Superior temporal gyrus (tissue), 1 donor: Measurements from ENCODE around the gene ERICH6.
"Not testable (repeated sequence)": the region's sequence is repeated elsewhere in the genome, so short reads cannot be mapped to it uniquely, and the experiment has no call there.

Experiments
- DNase-seq: peaks from one replicate; pipeline ENCODE4 v3.0.0-alpha.2; 2016; ENCODE audit errors: extremely low spot score

Gene ERICH6

DNA sequence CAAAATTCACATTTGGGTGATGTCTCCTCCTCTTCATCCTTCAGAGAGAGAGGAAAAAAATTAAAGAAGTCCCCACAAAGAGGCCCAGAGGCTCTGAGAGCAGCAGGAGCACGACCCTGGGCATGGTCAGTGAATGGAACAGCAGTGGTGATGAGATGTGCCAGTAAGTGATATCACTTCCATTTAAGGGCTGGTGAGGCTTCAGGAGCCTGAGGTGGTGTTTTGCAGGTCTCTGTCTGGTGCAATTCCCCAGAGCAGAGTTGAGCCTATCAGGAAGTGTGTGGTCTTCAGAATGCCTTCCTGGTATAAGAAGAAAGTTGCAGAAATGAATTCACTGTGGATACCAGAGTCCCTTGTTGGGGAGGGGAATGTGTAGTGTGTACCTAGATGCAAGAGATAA, 21.4 kb downstream of the ERICH6 start:
- DNase-seq = no peak

DNA sequence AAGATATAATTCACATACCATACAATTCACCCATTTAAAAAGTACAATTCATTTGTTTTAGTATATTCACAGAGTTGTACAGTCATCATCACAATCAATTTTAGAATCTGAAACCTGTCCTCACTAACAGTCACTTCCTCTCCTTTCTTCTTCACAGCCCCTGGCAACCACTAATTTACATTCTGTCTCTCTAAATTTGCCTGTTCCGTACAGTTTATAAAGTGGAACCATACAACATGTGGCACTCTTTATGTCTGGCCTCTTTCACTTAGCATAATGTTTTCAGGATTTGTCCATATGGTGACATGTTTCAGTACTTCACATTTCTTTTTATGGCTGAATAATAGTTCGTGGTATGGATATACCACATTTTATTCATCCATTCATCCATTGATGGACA, 22.7 kb downstream of the ERICH6 start:
- no peak for DNase-seq

DNA sequence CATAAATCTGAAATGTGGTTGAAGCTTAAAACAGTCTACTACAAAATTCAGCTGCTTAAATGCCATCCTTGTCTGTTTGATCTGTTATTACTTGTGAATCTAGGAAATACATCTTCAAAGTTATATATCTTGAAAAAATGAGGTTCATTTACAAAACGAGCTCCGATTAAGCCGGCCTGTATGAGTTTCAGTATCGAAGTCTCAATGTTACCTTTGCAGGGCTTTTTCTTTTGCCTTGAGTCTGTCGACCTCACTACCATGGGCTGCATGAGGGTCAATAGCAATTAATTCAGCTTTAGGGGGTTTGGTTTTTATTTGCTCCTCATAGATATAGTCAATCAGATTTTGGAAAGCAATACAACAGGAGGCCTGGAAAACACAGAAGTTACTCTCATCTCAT, 23.2 kb downstream of the ERICH6 start:
- DNase-seq = no peak

DNA sequence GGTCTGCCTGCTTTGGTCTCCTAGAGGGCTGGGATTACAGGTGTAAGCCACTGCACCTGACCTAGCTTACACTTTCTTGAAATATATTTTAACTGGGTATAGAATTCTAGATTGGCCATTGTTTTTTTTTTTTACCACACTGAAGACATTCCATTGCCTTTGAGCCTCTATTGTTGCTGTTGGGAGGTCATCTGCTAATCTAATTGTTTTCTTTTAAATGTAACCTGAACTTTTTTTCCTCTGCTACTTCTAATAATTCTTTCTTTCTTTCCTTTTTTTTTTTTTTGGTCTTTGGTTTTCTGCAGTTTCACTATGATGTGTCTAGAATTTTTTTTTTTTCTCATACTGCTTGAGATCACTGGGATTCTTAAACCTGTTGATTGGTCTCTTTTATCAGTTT, 28.1 kb downstream of the ERICH6 start:
- no peak for DNase-seq

DNA sequence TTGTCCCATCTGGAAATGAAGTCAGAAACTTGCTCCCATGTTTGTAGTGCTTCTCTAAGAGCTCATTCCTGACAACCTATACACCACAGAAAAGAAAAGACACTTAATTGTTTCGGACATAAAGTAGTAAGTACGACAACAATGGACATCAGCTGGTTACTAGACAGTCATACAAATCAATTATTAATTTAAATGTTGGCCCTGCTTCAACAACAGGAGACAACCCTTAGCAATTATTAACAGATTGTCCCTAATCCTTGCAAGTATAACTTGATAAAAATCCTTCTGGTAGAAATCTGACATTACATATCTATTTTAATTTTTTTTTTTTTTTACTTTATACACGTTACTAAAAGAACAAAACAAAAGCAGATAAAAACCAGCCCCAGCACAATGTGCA, 29.8 kb downstream of the ERICH6 start:
- DNase-seq = no peak

DNA sequence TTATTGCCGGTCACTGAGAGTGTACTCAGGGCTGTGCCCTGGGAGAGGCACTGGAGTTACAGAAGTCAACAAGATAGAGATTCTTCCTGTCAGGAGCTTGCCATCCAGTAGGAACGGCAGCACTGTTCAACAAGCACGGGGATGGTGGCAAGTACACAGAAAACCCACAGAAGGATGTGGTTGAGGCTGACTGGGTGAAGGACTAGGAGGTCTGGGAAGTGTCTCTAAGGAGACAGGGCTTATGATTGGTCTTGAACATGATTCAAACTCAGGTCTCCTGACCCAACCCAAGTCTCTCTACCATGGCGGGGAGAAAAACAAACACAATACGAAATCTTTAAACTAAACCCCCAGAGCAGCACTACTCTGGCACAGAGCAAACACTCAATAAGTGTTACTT, 37.6 kb downstream of the ERICH6 start:
- DNase-seq = no peak

DNA sequence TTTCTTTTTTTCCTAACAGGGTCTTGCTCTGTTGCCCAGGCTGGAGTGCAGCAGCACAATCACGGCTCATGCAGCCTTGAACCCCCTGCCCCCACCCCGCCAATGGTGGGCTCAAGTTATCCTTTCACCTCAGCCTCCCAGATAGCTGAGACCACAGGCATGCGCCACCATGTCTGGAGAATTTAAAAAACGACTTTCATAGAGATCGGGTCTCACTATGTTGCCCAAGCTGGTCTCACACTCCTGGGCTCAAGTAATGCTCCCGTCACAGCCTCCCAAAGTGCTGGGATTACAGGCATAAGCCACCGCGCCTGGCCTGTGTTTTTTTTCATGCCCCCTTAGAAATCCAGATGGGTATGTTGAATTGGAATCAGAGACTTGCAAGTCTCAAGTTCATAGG, 40.3 kb downstream of the ERICH6 start:
- DNase-seq = no peak

DNA sequence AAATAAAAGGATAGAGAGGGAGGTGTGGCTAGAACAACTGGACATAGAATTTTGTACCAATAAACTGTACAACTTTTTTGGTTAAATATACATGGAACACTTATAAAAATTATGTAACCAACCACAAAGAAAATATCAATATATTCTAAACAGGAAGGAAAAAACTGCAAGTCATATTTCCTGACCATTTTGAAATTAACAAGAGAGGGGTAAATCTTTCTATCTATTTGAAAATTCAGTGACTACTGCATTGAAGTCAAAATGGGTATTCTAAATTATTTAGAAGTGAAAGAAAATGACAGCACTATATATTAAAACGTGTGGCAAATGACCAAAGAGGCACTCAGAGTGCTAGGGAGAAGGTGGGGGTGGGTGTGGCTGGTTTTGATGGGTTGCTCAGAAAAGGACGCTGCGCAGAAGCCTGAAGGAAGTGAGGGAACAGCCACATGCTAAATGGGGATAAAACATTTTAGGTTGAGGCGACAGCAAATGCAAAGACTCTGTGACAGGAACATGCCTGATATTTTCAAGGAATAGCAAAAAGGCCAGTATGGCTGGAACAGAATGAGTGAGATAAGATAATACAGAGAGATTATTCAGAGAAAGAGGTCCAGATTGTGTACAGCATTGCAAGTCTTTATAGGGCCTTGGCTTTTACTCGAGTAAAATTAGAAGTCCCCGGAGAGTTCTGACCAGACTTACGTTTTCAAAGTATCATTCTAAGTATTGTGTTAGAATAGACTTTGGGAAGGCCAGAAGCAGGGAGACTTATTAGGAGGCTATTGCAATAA, 41.1 kb downstream of the ERICH6 start:
- no peak for DNase-seq

DNA sequence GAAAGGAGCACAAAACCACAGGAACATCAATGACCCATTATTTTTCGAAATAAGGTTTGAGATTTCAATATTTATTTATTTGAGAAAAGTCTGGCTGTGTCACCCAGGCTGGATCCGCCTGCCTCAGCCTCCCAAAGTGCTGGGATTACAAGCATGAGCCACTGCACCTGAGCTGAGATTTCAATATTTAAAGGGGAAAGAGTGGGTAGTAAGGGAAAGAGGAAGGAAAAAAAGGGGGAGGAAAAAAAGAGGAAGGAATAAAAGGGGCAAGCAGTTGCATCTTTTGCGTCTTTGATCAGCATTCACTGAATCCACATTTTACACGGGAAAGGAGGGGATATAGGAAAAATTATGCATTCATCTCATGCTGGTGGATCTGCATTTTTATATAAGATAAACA, 47.4 kb downstream of the ERICH6 start:
- no peak for DNase-seq

DNA sequence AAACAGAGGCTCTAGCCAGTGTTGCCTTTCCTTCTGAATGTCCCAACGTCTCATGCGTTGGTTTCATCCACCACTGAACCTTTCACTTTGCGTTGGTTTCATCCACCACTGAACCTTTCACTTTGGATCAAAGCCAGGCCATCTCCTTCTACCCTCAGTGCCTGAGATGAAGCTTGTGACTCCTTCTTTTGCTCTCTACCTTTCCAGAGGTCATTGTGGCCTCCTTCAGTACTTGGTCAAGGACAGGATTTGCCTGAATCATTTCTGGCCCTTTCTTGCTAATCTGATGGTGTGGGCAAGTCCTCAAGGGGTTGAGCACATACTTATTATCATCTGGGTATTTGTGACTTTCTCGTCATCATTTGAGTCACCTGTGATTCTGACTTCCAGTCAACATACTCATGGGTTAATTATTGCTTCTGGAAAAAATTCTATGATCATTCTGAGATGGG, 50.6 kb downstream of the ERICH6 start:
- no peak for DNase-seq

DNA sequence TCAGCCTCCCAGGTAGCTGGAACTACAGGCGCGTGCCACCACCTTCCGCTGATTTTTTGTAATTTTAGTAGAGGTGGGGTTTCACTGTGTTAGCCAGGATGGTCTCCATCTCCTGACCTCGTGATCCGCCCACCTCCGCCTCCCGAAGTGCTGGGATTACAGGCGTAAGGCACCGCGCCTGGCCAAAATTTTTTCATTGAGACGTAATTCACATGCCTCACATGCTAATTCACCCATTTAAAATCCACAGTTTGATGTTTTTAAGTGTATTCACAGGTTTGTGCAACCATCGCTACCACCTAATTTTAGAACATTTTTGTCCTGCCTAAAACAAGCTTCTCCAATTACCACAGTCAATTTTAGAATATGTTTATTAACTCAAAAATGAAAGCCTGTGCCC, 63.5 kb downstream of the ERICH6 start:
- no peak for DNase-seq

DNA sequence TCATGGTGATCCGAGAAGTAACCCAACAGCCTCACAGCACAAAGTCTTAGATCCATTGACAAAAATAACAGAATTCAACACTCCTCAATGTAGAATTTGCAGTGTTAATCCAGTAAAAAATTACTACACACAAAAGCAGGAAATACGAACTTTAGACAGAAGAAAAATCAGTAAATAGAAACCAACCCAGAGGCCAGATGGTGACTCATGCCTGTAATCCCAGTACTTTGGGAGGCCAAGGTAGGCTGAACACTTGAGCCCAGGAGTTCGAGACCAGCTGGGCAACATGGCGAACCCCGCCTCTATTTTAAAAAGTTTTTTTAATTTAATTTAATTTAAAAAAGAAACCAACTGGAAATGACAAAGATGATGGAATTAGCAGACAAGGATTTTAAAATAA, 64.5 kb downstream of the ERICH6 start:
- no peak for DNase-seq

DNA sequence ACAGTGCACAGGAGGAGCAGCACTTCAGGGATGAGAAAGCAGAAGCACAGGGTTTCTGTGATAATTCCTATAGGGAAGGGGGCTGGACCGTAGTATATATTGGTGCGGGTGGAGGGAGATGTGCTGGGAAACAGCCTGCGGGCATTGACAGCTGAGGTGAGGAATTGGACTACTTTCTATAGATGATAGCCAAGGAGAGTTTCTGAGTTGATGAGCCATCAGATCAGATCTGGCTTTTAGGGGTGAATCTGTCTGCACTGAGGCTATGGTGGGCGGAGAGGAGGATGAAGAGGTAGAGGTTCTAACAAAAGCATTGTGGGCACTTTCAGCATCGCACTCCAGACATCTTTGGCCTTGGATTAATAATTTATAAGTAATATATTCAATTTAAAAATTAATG, 67.5 kb downstream of the ERICH6 start:
- no peak for DNase-seq

DNA sequence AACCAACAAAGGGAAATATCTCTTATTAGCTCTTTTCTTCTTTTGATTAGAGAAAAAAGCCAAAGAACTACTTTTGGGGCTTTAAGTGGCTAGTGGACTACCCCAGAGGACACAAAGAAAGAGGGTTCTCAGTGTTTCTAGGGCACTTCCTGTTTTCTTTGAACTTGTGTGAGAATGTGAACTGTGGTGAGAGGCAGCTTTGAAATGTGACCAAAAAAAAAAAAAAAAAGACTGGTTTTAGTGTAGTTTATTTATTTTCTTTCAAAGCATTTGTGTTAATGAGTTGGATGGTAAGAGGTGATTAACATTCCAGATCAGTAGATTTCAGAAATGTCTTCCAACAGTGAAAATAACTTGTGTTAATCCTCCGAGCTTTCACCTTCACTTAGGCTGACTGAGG, 68.2 kb downstream of the ERICH6 start:
- DNase-seq = peak; percentile 28

DNA sequence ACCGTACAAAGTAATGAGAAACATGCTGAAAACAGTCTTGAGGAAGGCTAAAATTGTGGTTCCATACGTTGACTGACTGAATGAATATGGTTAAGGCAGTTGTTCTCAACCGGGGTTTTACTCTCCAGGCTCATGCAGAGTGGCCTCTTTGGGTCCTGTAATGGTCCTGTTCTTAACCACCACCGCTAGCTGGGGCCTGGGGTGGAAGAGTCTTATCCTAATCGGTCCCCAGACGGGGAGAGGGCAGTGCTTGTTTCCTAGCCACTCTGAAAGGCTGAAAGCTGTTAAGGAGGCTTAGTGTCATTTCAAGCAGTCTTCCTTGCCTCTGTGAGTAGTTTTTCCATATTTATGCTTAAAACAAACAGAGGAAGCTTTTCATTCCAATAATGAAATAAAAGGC, 68.6 kb downstream of the ERICH6 start:
- no peak for DNase-seq

DNA sequence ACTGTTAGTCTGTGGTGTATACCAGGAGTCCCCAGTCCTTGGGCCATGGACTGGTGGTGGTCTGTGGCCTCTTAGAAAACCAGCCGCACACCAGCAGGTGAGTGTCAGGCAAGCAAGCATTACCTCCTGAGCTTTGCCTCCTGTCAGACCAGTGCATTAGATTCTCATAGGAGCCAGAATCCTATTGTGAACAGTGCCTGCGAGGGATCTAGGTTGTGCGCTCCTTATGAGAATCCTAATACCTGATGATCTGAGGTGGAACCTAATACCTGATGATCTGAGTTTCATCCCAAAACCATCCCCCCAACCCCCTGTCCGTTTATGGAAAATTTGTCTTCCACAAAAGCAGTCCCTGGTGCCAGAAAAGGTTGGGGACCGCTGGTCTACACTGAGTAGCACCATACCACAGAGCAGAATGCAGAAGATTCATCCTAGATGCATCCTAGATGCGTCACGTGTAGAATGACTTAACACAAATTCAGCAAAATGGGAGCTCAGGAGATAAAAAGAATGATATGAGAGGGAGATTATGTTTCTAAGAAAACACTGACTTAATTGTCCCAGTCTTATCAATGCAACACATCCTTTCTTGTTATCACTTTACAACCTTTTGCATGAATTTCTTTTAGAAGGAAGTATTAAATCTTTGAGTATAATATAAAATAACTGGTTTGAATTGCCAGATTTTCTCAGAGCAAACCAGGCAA, 72.1 kb downstream of the ERICH6 start:
- DNase-seq = no peak

DNA sequence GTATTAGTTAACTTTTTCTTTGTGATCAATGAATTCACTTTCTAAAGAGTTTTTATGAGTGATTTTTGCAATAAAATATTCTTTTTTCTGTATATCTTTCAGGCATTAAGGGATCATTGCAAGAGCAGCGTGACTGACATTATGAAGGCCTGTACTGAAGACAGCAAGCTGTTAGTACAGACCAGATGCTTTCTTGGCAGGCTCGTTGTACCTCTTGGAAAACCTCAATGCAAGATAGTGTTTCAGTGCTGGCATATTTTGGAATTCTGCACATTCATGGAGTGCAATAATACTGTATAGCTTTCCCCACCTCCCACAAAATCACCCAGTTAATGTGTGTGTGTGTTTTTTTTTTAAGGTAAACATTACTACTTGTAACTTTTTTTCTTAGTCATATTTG, 76.2 kb downstream of the ERICH6 start:
- DNase-seq = no peak

DNA sequence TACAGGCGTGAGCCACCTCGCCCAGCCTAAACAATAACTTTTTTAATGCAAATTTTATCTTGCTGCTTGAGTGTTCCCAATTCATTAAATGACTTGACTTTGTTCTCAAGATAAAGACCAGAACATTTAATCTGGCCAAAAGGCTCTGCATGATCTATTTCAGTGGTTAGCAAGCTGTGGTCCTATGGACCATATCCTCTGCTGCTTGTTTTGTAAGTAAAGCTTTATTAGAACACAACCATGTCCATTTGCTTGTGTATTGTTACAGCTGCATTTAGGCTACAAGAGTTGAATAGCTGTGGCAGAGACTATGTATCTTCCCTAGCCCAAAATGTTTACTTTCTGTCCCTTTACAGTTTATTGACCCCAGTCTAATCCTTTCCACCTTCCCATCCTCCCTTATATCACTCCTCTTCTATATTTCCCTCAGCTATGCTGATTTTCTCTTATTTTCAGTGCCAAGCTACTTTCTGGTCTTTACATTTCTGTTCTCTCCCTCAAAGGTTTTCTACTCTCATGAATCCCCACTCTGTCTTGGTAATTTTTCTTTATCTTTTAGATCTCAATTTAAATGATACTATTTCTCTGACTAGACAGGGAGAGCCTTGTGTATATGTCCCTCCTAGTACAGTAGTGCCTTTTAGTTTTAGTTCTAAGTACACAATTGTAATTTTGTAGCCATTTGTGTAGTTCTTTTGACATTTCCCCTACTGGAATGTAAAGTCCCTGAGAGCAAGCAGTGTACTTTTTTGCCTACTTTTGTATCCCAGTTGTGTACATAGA, 77.4 kb downstream of the ERICH6 start:
- no peak for DNase-seq

DNA sequence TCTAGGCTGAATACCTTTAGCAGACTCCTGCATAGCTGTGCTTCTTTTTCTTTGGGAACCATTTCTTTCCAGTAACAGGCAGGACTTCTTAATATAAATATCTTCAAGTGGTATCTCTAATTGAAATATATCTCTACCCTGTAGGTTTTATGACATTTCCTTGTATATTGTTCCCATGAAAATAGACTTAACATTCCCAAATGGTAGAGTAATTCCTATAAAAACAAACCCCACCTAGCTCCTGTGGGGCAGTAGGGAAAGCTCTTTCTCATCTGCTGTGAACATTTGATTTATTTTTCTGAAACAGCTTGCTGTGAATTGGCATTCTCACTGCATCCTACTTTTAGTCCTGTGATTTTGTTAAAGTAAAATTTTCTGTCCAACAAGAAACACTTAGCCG, 79.8 kb downstream of the ERICH6 start:
- DNase-seq = no peak

DNA sequence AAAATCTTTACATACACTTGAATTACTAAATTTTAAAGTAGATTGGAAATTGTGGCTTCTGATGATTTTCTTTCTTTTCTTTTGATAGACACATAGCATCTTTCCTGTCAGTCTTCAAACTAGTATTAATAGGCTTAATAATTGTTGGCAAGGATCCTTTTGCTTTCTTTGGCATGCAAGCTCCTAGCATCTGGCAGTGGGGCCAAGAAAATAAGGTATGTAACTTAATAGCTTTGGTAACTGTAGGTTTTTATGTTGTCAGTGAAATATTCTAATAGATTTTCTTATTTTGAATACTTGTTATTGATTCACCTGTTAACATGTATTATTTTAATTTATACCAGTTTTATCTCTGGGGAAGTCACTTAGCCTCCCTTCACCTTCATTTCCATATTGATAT, 80.8 kb downstream of the ERICH6 start:
- DNase-seq = not testable (repeated sequence)

DNA sequence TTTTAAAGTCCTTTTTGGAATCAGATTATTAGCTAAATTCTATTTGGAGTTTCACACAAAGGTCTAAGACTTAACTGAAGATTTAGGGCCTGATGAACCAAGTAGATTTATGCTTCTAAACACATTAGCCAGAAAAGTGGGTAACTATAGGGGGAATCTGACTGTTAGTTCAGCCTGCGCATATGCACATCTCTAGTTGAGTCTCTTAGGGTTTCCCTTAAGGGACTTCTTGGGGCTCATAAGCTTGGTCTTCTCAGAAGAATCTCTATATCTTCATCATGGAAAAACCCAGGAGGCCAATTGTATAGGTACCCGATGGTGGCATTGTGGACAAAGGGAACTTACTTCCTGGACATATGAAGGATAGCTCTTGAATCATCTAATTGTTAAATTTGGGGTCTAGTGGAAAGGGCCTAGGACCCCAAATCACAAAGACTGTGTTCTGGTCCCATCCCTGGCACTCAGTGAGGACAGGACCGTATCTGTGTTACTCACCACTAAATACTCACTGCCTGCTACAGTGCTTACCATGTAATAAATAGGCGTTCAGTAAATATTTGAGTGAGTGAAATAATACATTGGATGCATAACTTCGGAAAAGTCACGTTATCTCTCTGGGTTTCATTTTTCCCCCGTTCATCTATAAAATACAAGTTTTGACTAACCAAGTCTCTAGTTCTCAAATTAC, 83.6 kb downstream of the ERICH6 start:
- no peak for DNase-seq
